ENCODE results near the gene IL23R.

The IL23R gene

DNA sequence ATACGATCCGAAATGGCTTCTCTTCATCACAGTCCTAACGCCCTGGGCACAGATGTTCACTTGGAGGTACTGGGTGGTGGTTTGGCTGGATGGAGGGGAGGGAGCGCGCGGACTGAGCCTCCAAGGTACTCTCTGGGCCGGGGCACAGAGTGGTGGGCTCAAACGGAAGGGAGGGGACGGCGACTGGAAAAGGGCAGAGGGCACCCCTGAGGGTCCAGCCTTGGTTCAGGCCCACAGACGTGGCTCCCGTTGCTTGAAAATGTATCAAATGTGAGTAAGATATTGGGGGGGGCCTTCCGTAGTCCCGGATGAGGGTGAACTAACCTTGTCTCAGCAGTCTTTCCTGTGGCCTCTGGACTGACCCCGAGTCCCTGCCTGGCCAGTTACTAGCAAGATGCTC, 141.9 kb downstream of the IL23R start:
- no peak for DNase-seq
